Measurements from ENCODE around the gene NOB1. TPM values are rescaled to one million over a fixed set of nuclear protein-coding genes. Genes with fewer than 3 reads are reported as not detected.
A peak's percentile ranks its signal among the peaks of the same experiment; 100 is the strongest.

The NOB1 gene
- total RNA-seq, 4 donors from 2014 or later, result 37.4 to 50.3 (median 39.4) TPM

DNA sequence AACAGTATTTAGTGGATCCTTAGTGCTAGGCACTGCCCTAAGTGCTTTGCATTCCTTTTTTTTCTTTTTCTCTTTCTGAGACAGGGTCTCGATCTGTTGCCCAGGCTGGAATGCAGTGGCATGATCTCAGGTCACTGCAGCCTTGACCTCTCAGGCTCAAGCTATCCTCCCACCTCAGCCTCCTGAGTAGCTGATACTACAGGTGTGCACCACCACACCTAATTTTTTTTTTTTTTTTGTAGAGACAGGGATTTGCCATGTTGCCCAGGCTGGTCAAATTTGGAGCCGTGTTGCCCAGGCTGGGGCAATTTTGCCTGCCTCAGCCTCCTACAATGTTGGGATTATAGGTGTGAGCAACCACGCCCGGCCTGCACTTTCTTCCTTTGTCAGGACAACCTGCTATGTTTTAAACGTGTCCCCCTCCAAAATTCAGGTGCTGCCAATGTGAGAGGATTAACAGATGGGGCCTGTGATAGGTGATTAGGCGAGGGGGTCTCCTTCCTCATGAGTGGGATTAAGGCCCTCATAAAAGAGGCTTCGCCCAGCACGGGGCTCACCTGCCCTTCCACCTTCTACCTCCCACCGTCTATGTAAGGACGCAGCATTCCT, 33.8 kb downstream of the NOB1 start:
- TF ChIP-seq, protein P1, sequence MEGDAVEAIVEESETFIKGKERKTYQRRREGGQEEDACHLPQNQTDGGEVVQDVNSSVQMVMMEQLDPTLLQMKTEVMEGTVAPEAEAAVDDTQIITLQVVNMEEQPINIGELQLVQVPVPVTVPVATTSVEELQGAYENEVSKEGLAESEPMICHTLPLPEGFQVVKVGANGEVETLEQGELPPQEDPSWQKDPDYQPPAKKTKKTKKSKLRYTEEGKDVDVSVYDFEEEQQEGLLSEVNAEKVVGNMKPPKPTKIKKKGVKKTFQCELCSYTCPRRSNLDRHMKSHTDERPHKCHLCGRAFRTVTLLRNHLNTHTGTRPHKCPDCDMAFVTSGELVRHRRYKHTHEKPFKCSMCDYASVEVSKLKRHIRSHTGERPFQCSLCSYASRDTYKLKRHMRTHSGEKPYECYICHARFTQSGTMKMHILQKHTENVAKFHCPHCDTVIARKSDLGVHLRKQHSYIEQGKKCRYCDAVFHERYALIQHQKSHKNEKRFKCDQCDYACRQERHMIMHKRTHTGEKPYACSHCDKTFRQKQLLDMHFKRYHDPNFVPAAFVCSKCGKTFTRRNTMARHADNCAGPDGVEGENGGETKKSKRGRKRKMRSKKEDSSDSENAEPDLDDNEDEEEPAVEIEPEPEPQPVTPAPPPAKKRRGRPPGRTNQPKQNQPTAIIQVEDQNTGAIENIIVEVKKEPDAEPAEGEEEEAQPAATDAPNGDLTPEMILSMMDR (IDR thresholded peaks at IDR 0.05), result no peak
- DNase-seq (ENCODE audit: low spot score) (no peak), ATAC-seq (ENCODE audit: low FRiP score) (no peak)

DNA sequence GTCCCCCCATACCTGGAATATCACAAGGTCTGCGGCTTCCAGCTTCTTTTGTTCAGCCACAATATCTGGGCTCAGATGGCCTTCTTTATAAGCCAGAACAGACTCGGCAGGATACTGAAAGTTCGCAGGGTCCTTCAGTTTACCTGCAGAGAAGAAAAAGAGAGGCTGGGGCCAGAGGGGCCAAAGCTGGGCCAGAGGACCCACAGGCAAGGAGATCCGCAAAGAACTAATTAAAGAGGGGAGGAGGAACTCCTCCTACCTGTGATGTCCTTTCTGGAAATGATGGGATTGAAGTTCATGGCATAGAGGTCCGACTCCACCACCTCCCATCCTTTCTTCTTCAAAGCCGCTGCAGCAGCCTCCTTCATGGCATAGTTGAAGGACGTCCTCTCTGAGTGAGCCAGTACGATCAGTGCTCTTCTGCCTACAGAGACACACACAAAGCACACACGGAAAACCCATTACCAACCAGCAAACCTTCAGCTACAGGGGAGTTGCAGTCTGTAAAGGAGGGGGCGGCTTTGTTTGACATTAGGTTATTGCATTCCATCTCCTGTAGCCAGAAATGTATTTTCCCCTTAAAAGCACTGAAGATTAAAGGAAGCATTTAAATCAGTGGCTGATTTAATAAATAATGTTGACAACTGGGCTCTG, 36.5 kb downstream of the NOB1 start:
- DNase-seq (ENCODE audit: low spot score) (no peak), ATAC-seq (ENCODE audit: low FRiP score) (no peak)
- TF ChIP-seq, protein P1 (IDR thresholded peaks at IDR 0.05), result no peak

DNA sequence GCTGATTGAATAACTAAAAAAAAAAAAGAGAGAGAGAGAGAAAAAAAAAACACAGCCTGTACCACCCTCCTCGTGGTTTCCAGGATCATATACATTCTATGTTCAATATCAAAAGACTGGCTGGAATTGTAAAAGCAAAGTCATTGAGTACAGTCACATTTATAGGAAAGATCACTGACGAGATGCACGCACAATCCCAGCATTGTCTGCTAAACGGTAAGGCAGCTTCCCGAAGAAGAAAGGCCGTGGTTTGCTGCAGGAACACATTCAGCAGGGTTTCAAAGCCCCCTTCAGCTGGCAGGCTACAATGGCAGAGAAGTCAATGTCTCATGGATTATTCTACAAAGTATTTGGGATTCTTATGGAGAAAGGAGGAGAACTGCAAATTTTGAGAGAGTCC, 37.7 kb downstream of the NOB1 start:
- no peak for DNase-seq (ENCODE audit: low spot score)
- no peak for ATAC-seq (ENCODE audit: low FRiP score)

DNA sequence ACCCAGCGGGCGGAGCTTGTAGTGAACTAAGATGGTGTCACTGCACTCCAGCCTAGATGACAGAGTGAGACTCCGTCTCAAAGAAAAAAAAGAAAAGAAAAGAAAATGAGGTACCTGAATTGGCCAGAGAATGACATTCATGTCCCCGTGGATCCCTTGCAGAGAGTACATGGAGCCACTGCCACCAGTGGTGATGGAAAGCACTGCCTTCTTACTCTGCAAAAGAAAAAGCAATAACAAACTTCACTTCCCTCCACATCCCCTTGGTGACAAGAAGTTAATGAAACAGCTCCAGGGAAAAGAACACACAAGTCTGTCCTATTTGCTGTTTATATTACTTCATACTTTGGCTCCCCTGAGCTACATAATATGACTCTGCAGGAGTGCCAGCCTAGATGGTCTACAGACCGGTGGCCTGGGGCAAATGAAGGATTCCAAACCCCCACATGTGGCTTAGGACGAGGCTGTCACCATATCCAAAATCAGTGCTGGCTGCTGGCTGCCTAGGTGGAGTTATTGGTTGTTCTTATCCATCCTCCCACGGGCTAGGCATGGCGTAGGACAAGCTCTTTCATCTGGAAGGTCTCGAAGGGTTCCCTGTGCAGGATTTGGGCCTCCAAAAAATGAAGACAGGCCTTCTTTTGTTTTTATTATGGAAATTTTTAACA, 41.7 kb downstream of the NOB1 start:
- no peak for ATAC-seq (ENCODE audit: low FRiP score)
- no peak for DNase-seq (ENCODE audit: low spot score)
- TF ChIP-seq, protein P1 (IDR thresholded peaks at IDR 0.05), result no peak

More for the DNA sequence above, 37.7 kb downstream of the NOB1 start:
- TF ChIP-seq, protein P1 (IDR thresholded peaks at IDR 0.05), result no peak

DNA sequence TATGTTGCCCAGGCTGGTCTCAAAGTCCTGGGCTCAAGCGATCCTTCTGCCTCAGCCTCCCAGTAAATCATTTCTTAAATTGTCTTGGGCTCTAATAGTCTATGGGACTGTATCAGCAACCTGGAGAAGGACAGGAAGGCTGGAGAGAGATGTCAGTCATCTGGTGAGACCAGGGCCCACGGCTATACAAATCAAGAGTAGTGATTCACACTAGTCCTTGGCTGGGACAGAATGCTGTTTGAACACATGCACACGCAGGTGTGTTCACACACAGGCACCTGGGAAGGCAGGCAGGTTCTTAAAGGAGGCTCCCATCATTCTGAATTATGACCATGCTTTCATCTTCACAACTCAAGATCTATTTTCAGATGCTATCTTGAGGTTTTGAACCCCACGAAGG, 42.4 kb downstream of the NOB1 start:
- ATAC-seq (ENCODE audit: low FRiP score) (no peak), DNase-seq (ENCODE audit: low spot score) (no peak)
- TF ChIP-seq, protein P1 (IDR thresholded peaks at IDR 0.05), result no peak

DNA sequence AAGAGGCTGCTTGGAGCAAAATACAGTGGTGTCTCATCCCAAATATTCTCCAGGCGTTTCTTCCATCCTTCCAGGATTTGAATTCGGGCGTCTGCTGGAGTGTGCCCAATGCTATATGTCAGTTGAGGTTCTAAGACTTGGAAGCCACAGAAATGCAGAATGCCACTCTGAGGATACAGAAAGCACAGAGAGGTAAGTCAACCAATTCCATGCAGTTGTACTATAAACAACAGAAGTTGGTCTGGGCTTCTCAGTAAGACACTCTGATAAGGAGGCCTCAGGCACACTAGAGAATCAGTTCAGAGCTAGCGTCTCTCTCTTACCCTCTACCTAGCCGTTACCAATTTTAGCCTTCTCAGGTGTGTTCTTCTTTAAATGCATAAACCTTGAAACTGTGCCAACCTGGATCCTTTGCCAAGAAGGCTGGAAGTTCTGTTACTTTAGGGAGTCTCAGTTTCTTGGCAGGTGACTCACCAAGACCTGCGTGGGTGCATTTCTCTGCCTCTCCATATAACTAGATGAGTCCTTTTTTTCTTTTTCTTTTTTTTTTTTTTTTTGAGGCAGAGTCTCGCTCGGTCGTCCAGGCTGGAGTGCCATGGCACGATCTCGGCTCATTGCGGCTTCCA, 43.5 kb downstream of the NOB1 start:
- peak; percentile 75 for ATAC-seq (ENCODE audit: low FRiP score)
- peak; percentile 73 for DNase-seq (ENCODE audit: low spot score)
- TF ChIP-seq, protein P1 (IDR thresholded peaks at IDR 0.05), result no peak

Measured in omental fat pad (tissue), 4 donors.